Measurements from ENCODE around the gene DELE1.

- TF ChIP-seq, protein P1, sequence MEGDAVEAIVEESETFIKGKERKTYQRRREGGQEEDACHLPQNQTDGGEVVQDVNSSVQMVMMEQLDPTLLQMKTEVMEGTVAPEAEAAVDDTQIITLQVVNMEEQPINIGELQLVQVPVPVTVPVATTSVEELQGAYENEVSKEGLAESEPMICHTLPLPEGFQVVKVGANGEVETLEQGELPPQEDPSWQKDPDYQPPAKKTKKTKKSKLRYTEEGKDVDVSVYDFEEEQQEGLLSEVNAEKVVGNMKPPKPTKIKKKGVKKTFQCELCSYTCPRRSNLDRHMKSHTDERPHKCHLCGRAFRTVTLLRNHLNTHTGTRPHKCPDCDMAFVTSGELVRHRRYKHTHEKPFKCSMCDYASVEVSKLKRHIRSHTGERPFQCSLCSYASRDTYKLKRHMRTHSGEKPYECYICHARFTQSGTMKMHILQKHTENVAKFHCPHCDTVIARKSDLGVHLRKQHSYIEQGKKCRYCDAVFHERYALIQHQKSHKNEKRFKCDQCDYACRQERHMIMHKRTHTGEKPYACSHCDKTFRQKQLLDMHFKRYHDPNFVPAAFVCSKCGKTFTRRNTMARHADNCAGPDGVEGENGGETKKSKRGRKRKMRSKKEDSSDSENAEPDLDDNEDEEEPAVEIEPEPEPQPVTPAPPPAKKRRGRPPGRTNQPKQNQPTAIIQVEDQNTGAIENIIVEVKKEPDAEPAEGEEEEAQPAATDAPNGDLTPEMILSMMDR (IDR thresholded peaks at IDR 0.05; ENCODE audit: low read depth, low read length), result no peak
- TF ChIP-seq MYC (IDR thresholded peaks at IDR 0.05; ENCODE audit: low read depth, low read length) (no peak), POLR2A (IDR thresholded peaks at IDR 0.05; ENCODE audit: extremely low read depth, insufficient read length) (no peak)
- TF ChIP-seq, protein P2, sequence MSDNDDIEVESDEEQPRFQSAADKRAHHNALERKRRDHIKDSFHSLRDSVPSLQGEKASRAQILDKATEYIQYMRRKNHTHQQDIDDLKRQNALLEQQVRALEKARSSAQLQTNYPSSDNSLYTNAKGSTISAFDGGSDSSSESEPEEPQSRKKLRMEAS (IDR thresholded peaks at IDR 0.05; ENCODE audit: low read depth, low read length), result no peak
Measured at GRCh38 chr5:141916522-141916921, 7.1 kb upstream of the DELE1 start.

Data from NB4 (cell line).